ENCODE measurements around the gene RUSF1.

GRCh38 chr16:31527734-31528274 lies 19.6 kb upstream of the RUSF1 start, which contains the start of gene AHSP:
- no peak for TF ChIP-seq HCFC1 (IDR thresholded peaks at IDR 0.05; ENCODE audit: low read length)
- TF ChIP-seq HDGF (IDR thresholded peaks at IDR 0.05) = no peak
- no peak for TF ChIP-seq RAD21 (IDR thresholded peaks at IDR 0.05; ENCODE audit: insufficient read depth, low read depth, low read length)
- no peak for TF ChIP-seq CREB1 (IDR thresholded peaks at IDR 0.05; ENCODE audit: low read depth)
- TF ChIP-seq CBX5 (IDR thresholded peaks at IDR 0.05; ENCODE audit: low read depth) = no peak
- TF ChIP-seq HDAC2 (IDR thresholded peaks at IDR 0.05) = no peak

All from GM12878 (cell line).